SU-DHL-6 (cell line): ENCODE data around the gene MYL6.

Experiments used
- H2AFZ ChIP-seq: fragments of 200-600 bp; sonication (generic); 2 replicates; pipeline ENCODE4 v1.6.1; 2014; ENCODE audit warnings: low read depth, mild to moderate bottlenecking, moderate library complexity, mixed read lengths, antibody characterized with exemption, low read length; ENCODE audit not compliant: severe bottlenecking
- H3F3A ChIP-seq: fragments of 200-600 bp; shearing (Covaris generic); 2 replicates; pipeline ENCODE4 v1.6.0; 2016; ENCODE audit warnings: antibody characterized with exemption, mild to moderate bottlenecking; ENCODE audit not compliant: insufficient read depth
- H3K27ac ChIP-seq: fragments of 200-600 bp; sonication (generic); 2 replicates; pipeline ENCODE4 v1.5.1; 2016; ENCODE audit warnings: low read depth, mild to moderate bottlenecking, low read length, moderate library complexity, mixed read lengths
- H3K27me3 ChIP-seq: fragments of 200-600 bp; sonication (generic), shearing (Covaris generic); 2 replicates; pipeline ENCODE4 v1.6.0; 2014; ENCODE audit warnings: mild to moderate bottlenecking, low read length
- H3K36me3 ChIP-seq: fragments of 200-600 bp; sonication (generic); 2 replicates; pipeline ENCODE4 v1.6.1; 2014; ENCODE audit warnings: mild to moderate bottlenecking, low read length, mixed read lengths
- H3K4me2 ChIP-seq: fragments of 300-600, 200-600 bp; shearing (Covaris generic), sonication (generic); 2 replicates; pipeline ENCODE4 v1.6.0; 2014; ENCODE audit warnings: low read length, low read depth, mild to moderate bottlenecking; ENCODE audit not compliant: poor library complexity, severe bottlenecking
- H3K4me3 ChIP-seq: fragments of 200-600 bp; sonication (generic); 2 replicates; pipeline ENCODE4 v1.5.1; 2014; ENCODE audit warnings: antibody characterized with exemption, low read length, mild to moderate bottlenecking, mixed read lengths; ENCODE audit not compliant: insufficient read depth, poor library complexity, severe bottlenecking
- H3K79me2 ChIP-seq: fragments of 200-600 bp; sonication (generic); 2 replicates; pipeline ENCODE4 v1.6.1; 2014; ENCODE audit warnings: mild to moderate bottlenecking, low read length, moderate library complexity; ENCODE audit not compliant: insufficient read depth
- H3K9ac ChIP-seq: fragments of 200-600 bp; sonication (generic); 2 replicates; pipeline ENCODE4 v1.7.0; 2014; ENCODE audit warnings: mild to moderate bottlenecking, low read length
- H3K9me2 ChIP-seq: fragments of 200-600 bp; sonication (generic); replicated peaks from 2 replicates; pipeline ENCODE4 v1.6.1; 2014; ENCODE audit warnings: low read length; ENCODE audit not compliant: insufficient read depth
- H3K9me3 ChIP-seq: fragments of 200-600 bp; sonication (generic); 2 replicates; pipeline ENCODE4 v1.6.1; 2014; ENCODE audit warnings: low read length, mixed read lengths; ENCODE audit not compliant: insufficient read depth
- H4K20me1 ChIP-seq: fragments of 200-600 bp; sonication (generic); 2 replicates; pipeline ENCODE4 v1.6.1; 2014; ENCODE audit warnings: low read depth, mild to moderate bottlenecking, antibody characterized with exemption, low read length, moderate library complexity, mixed read lengths
- EZH2phosphoT487 ChIP-seq: fragments of 200-600 bp; sonication (generic), shearing (Covaris generic); conservative IDR thresholded peaks from 2 replicates; pipeline ENCODE4 v1.6.1; 2018; ENCODE audit warnings: mild to moderate bottlenecking, antibody characterized with exemption, low read length, moderate library complexity, mixed read lengths
- TF ChIP-seq, protein P1 (sequence below): fragments of 200-600 bp; sonication (generic); IDR thresholded peaks from one replicate; pipeline ENCODE4 v1.5.1; 2017; ENCODE audit warnings: antibody characterized with exemption, mild to moderate bottlenecking, low read length, moderate library complexity; ENCODE audit not compliant: insufficient read depth, poor library complexity, severe bottlenecking

The MYL6 gene

DNA sequence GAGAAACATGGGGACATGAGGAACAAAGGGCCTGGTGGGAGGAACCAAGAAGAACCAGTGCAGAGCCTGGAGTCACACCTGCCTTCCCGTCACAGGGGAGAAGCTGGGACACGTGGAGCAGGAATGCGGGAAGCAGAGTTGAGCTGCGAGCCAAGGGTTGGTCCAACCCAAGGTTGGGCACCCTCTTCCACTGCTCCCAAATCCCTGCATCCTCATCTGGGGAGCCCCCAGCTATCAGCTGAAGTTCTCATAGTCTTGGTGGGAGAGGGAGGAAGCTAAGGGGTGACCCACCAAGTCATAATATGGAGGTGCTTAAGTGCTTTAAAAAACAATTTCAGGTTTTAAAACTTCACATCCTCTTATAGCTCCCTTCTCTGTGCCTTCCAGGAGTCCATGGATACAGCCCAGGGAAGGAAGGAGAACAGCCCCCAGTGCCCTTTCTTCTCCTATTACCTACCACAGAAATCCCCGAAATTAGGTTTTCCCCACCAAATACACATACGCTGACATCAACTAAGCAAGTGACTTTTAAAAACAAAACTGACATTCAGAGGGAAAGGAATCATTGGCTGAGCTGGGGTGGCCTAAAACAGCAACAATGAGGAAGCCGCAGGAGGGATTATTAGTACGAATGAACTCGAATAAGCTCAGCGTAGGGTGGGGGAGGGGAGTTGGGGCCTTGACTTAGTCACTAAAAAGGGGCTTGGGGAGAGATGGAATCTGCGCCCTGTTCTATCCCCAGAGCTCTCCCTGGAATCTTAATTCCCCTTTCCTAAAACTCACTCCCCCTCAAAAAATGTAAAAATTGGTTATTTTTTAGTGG lies 4.5 kb downstream of the MYL6 start:
- H3K27me3 ChIP-seq: no peaks in the 10 kb centered on the region
- H3K4me3 ChIP-seq: no peak overlapping the region
- H3K79me2 ChIP-seq: peaks cover 22% of the 10 kb centered on the region
- H3K4me2 ChIP-seq: no peak overlapping the region
- H3F3A ChIP-seq: peaks cover 35% of the 10 kb centered on the region
- no peaks in the 10 kb centered on the region for H3K9me3 ChIP-seq
- no peak for TF ChIP-seq EZH2phosphoT487
- TF ChIP-seq, protein P1, sequence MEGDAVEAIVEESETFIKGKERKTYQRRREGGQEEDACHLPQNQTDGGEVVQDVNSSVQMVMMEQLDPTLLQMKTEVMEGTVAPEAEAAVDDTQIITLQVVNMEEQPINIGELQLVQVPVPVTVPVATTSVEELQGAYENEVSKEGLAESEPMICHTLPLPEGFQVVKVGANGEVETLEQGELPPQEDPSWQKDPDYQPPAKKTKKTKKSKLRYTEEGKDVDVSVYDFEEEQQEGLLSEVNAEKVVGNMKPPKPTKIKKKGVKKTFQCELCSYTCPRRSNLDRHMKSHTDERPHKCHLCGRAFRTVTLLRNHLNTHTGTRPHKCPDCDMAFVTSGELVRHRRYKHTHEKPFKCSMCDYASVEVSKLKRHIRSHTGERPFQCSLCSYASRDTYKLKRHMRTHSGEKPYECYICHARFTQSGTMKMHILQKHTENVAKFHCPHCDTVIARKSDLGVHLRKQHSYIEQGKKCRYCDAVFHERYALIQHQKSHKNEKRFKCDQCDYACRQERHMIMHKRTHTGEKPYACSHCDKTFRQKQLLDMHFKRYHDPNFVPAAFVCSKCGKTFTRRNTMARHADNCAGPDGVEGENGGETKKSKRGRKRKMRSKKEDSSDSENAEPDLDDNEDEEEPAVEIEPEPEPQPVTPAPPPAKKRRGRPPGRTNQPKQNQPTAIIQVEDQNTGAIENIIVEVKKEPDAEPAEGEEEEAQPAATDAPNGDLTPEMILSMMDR: no peak
- H3K9me2 ChIP-seq: no peaks in the 10 kb centered on the region
- 0 out of 2 replicates have a peak, but pooled peaks cover 4% of the 10 kb centered on the region for H3K36me3 ChIP-seq
- no peak overlapping the region for H3K27ac ChIP-seq
- no peak overlapping the region for H3K9ac ChIP-seq
- no peak overlapping the region for H2AFZ ChIP-seq
- H4K20me1 ChIP-seq: no peaks in the 10 kb centered on the region

DNA sequence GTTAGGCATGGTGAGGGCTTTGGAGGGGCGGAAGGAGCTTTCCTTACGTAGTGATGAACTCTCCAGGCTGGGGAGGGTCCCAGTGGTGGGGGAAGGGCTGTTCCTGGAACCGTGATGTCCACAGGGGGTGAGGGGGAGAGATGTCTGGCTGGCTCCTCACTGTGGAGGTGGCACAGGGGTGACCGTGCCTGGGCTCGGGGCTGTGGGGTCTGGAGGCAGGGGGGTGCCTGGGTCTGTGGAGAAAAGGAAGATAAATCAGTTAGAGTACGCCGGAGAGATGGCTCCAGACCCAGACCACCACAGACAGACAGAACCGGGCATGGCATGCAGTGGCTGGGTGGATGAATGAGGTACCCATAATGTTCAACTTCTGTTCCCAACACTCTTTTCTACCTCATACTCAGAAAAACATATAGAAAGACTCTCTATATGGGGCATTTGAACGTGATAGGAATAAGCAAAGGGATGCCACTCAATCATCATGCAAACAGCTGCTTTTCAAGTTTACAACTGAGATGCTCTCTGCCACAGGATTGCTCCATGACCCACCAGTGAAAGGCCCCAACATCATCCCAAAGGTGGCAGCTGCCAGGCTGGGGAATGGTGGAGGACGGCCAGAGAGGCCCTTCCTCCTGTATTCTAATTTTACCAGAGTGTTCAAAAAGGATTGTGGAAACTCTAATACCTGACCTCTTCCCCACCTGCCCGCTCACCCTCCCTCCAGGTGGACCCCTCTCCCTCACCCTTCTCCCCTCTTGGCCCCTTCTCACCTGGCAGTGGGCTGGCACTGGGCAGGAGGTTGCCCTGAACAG lies 5.6 kb downstream of the MYL6 start:
- H3K9ac ChIP-seq: no peak overlapping the region
- TF ChIP-seq EZH2phosphoT487: no peak
- TF ChIP-seq, protein P1: no peak
- no peak overlapping the region for H3K4me2 ChIP-seq
- no peaks in the 10 kb centered on the region for H3K9me3 ChIP-seq
- no peaks in the 10 kb centered on the region for H3K9me2 ChIP-seq
- H2AFZ ChIP-seq: no peak overlapping the region
- 0 out of 2 replicates have a peak, but pooled peaks cover 4% of the 10 kb centered on the region for H3K36me3 ChIP-seq
- H4K20me1 ChIP-seq: no peaks in the 10 kb centered on the region
- H3K4me3 ChIP-seq: no peak overlapping the region
- H3K27ac ChIP-seq: no peak overlapping the region
- peaks cover 30% of the 10 kb centered on the region for H3F3A ChIP-seq
- H3K27me3 ChIP-seq: no peaks in the 10 kb centered on the region
- peaks cover 16% of the 10 kb centered on the region for H3K79me2 ChIP-seq

DNA sequence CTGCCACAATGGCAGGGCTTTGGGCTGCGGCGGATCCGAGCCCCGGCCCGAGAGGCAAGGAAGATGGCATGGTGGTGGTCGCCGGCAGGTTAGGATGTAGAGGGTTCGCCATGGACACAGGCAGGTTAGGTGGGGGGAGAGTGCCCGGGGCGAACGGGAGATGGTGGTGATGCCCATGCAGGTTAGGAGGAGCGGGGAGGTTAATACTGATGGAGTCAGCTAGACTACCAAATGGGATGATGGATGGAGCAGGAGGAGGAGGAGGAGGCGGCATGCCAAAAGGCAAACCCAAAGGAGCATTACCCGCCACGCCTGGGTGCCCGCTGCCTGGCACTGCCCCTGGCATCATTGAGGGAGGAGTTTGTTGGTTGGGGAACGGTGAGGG lies 6.2 kb downstream of the MYL6 start:
- Histone ChIP-seq H3F3A (peaks cover 24% of the 10 kb centered on the region), H3K79me2 (peaks cover 10% of the 10 kb centered on the region; the same call in 1 of the 2 replicates), H3K9ac (no peak overlapping the region), H2AFZ (no peak overlapping the region), H4K20me1 (no peaks in the 10 kb centered on the region), H3K4me2 (no peak overlapping the region), H3K9me3 (no peaks in the 10 kb centered on the region), H3K9me2 (no peaks in the 10 kb centered on the region), H3K27me3 (no peaks in the 10 kb centered on the region), H3K27ac (no peak overlapping the region), H3K4me3 (no peak overlapping the region), H3K36me3 (0 out of 2 replicates have a peak, but pooled peaks cover 4% of the 10 kb centered on the region)
- TF ChIP-seq, protein P1: no peak
- TF ChIP-seq EZH2phosphoT487: no peak
